Caco-2 (cell line): ENCODE measurements around the gene EPHA1. TPM values are rescaled to one million over a fixed set of nuclear protein-coding genes. Genes with fewer than 3 reads are reported as not detected.

ENCODE experiments used
- BruUV-seq: library from RNA; stranded (reverse); fragments of 400-500 nt; replicated peaks from 2 replicates; lab custom pipeline; 2021; lab: Mats Ljungman, UMichigan
- CTCF ChIA-PET: fragments of 300-600 bp; sonication (Branson Sonifier 250); formaldehyde crosslinking; loops from one replicate; lab custom pipeline; 2022; ENCODE audit warnings: antibody characterized with exemption; lab: Charles Lee
- POLR2A ChIA-PET: fragments of 300-600 bp; sonication (Branson Sonifier 250); formaldehyde crosslinking; loops from one replicate; lab custom pipeline; 2022; ENCODE audit warnings: antibody characterized with exemption; lab: Charles Lee
- DNase-seq, 2 experiments: peaks; one replicate each; pipeline versions ENCODE4 v3.0.0 to v3.0.0-alpha.2; 2020 to 2022
- H3K27me3 ChIP-seq: replicated peaks from 2 replicates; pipeline ENCODE4 v1.6.0; 2011; ENCODE audit warnings: low read length; ENCODE audit not compliant: control insufficient read depth, insufficient read depth
- H3K36me3 ChIP-seq: 2 replicates; pipeline ENCODE4 v1.5.1; 2011; ENCODE audit warnings: low read length; ENCODE audit not compliant: control insufficient read depth, insufficient read depth
- H3K4me1 ChIP-seq: fragments of 250-450 bp; sonication (Bioruptor Pico); 2 replicates; pipeline ENCODE4 v1.5.1; 2020; ENCODE audit warnings: mild to moderate bottlenecking
- H3K4me3 ChIP-seq: 2 replicates; pipeline ENCODE4 v1.5.1; 2011; ENCODE audit warnings: low read depth, mild to moderate bottlenecking, control low read depth, low read length
- H3K9me3 ChIP-seq: fragments of 250-450 bp; sonication (Bioruptor Pico); 2 replicates; pipeline ENCODE4 v1.5.1; 2020; ENCODE audit warnings: mild to moderate bottlenecking, moderate library complexity
- H3K27ac Mint-ChIP-seq: one replicate; pipeline ENCODE4 v1.8.0; 2022; ENCODE audit warnings: mixed read lengths; ENCODE audit not compliant: unreplicated experiment
- H3K27me3 Mint-ChIP-seq: one replicate; pipeline ENCODE4 v1.8.0; 2022; ENCODE audit warnings: mixed read lengths; ENCODE audit not compliant: insufficient read depth, unreplicated experiment
- H3K36me3 Mint-ChIP-seq: one replicate; pipeline ENCODE4 v1.8.0; 2022; ENCODE audit warnings: mild to moderate bottlenecking, mixed read lengths; ENCODE audit not compliant: insufficient read depth, unreplicated experiment
- H3K4me1 Mint-ChIP-seq: one replicate; pipeline ENCODE4 v1.8.0; 2022; ENCODE audit warnings: low read depth, mixed read lengths; ENCODE audit not compliant: unreplicated experiment
- H3K4me3 Mint-ChIP-seq: one replicate; pipeline ENCODE4 v1.8.0; 2022; ENCODE audit warnings: mild to moderate bottlenecking, moderate library complexity, mixed read lengths; ENCODE audit not compliant: unreplicated experiment
- H3K9me3 Mint-ChIP-seq: one replicate; pipeline ENCODE4 v1.8.0; 2022; ENCODE audit warnings: mixed read lengths; ENCODE audit not compliant: unreplicated experiment
- CTCF ChIP-seq, 2 experiments: fragments of 200-600 bp in 1 of 2; IDR thresholded peaks; 1 replicate in 1 of 2; 2 replicates in 1 of 2; pipeline versions ENCODE4 v1.5.1 to v1.8.0; 2011 to 2022; ENCODE audit warnings: antibody characterized with exemption in 1 of 2, control low read depth in 1 of 2, inconsistent platforms in 1 of 2, low read depth in 1 of 2, low read length in 1 of 2, mild to moderate bottlenecking in 1 of 2, moderate library complexity in 1 of 2; ENCODE audit not compliant: insufficient read depth in 1 of 2, severe bottlenecking in 1 of 2, unreplicated experiment in 1 of 2
- intact Hi-C: fragments of 100-400 bp; cut with micrococcal nuclease; formaldehyde crosslinking; loops from one replicate; pipeline ENCODE4 v1.10.0; 2022; ENCODE audit not compliant: unreplicated experiment
- total RNA-seq: library from RNA; stranded (reverse); gene quantifications from 2 replicates; pipeline ENCODE4 v1.2.3, GENCODE V29; 2022

The EPHA1 gene
- total RNA-seq, 1 experiment from 2014 or later: 66.6 TPM

- CTCF ChIA-PET: interaction anchor here (0.6 to 1.8 kb wide), 16 partner anchors 9 to 140 kb away, joined by 3 to 23 read pairs (median 6); partner anchors contain the start of genes CASP2 and EPHA1
- peak within 1 kb of the TSS; percentile 85 for H3K4me3 Mint-ChIP-seq
Observed at GRCh38 chr7:143380646-143381426, 27.8 kb downstream of the EPHA1 start, which contains the start of gene ZYX. TSS of gene ZYX (plus strand) at chr7:143381345. CDS start at chr7:143381572, 227 bp downstream.

GRCh38 chr7:143380260-143380645 is 28.4 kb downstream of the EPHA1 start:
- Histone ChIP-seq H3K27me3 (no peaks in the 10 kb centered on the region), H3K4me1 (peaks cover 44% of the 10 kb centered on the region), H3K4me3 (peak overlapping the region; percentile 70), H3K9me3 (no peaks in the 10 kb centered on the region), H3K36me3 (no peaks in the 10 kb centered on the region; the same call in 1 of the 2 replicates)
- intact Hi-C loops: loop anchor here (1.0 to 2.0 kb wide), 5 partner anchors 10 to 139 kb away; partner anchors contain the start of genes EPHA1 and FAM131B
- peak; percentile 84 to 89 for DNase-seq
- BruUV-seq: no TSS peak
- no peaks in the 10 kb centered on the region for H3K9me3 Mint-ChIP-seq
- H3K4me3 Mint-ChIP-seq: peak overlapping the region; percentile 85
- ChIA-PET CTCF (interaction anchor here (0.6 to 1.8 kb wide), 17 partner anchors 8 to 140 kb away, joined by 3 to 23 read pairs (median 5); partner anchors contain the start of genes CASP2 and EPHA1), POLR2A (interaction anchor here (0.6 to 1.9 kb wide), 7 partner anchors 8 to 140 kb away, joined by 3 to 24 read pairs (median 3); no protein-coding TSS in a partner anchor)
- peak overlapping the region; percentile 90 for H3K27ac Mint-ChIP-seq
- peaks cover 18% of the 10 kb centered on the region for H3K36me3 Mint-ChIP-seq
- peak; percentile 89 to 92 for TF ChIP-seq CTCF (IDR thresholded peaks at IDR 0.05; ENCODE audit: insufficient read depth in 1 of 2, low read depth in 1 of 2, low read length in 1 of 2, severe bottlenecking in 1 of 2, unreplicated experiment in 1 of 2)
- peaks cover 14% of the 10 kb centered on the region for H3K4me1 Mint-ChIP-seq
- no peaks in the 10 kb centered on the region for H3K27me3 Mint-ChIP-seq

More at GRCh38 chr7:143380646-143381426, 27.8 kb downstream of the EPHA1 start, which contains the start of gene ZYX:
- TF ChIP-seq CTCF (IDR thresholded peaks at IDR 0.05; ENCODE audit: insufficient read depth in 1 of 2, low read depth in 1 of 2, low read length in 1 of 2, severe bottlenecking in 1 of 2, unreplicated experiment in 1 of 2): no peak
- H3K9me3 ChIP-seq: no peaks in the 10 kb centered on the region
- Mint-ChIP-seq H3K27me3 (no peaks in the 10 kb centered on the region), H3K36me3 (peaks cover 18% of the 10 kb centered on the region), H3K4me1 (peaks cover 14% of the 10 kb centered on the region), H3K9me3 (no peaks in the 10 kb centered on the region), H3K27ac (peak within 1 kb of the TSS; percentile 90)
- peak; percentile 95 to 97 for DNase-seq
- POLR2A ChIA-PET: interaction anchor here (0.6 to 1.9 kb wide), 5 partner anchors 8 to 140 kb away, joined by 3 to 24 read pairs (median 3); no protein-coding TSS in a partner anchor
- no peaks in the 10 kb centered on the region; the same call in 1 of the 2 replicates for H3K36me3 ChIP-seq
- H3K4me3 ChIP-seq: peak within 1 kb of the TSS; percentile 70
- H3K27me3 ChIP-seq: no peaks in the 10 kb centered on the region
- BruUV-seq: no TSS peak
- intact Hi-C loops: loop anchor here (1.0 to 2.0 kb wide), 6 partner anchors 11 to 140 kb away; partner anchors contain the start of genes EPHA1 and FAM131B
- peaks cover 45% of the 10 kb centered on the region for H3K4me1 ChIP-seq
